ENCODE results near the gene PTPN18.
A peak's percentile ranks its signal among the peaks of the same experiment; 100 is the strongest.

The PTPN18 gene

DNA sequence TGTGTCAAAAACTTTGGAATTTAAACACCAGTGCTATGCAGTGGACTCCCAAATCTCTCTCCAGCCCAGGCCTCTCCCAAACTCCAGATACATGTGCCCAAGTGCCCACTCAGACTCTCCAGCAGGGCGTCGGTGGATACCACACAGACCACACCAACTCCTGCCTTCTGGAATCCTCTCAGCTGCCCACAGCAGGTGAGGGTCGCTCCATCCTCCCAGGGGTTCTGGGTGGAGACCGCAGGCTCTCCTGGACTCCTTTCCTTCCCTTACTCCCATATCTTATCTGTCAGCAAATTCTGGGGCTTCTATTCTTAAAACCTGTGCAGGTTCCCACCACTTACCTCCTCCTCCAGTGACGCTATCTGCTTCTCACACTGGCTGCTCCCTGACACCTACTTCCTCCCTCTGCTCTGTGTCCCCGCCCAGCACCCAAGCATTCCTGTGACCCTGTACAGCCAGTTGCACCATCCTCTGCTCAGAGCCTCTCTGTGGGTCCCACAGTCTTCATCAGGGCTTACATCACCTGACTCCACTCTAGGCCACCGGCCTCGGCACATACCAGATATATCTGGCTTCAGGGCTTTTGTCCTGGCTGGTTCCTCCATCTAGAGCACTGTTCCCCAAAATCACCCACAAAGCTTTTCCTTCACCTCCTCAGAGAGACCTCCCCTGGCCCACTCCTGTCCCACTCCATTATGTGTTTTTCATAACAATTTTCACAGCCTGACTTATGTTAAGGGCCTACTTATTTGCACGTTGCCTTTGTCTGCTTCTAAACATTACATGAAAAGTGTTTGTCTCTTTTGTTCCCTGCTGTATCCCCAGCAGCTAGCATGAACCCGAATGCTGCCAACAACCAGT lies 15.7 kb upstream of the PTPN18 start:
- no peak for DNase-seq

DNA sequence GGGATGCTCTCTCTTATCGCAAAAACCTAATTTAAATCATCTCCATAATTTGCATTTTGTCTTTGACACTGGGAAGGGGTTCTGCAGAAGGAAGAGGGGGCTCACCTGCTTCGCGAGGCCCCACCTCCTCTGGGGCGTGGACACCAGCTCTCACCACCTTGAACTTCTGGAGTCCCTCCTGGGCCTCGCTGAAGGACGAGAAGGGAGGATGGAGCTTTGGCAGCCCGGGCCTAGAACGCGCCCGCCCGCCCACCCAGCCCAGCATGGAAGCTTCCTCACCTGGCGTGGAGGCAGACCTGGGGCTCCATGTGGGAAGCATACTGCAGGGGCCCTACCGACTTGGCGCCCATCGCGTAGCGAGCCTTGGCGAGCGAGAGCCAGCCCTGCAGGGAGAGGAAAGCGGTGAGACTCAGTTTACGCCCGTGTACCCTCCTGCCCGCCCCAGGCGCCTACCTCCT lies 14.3 kb upstream of the PTPN18 start:
- peak in 1 of 2 experiments; percentile 25 for DNase-seq

DNA sequence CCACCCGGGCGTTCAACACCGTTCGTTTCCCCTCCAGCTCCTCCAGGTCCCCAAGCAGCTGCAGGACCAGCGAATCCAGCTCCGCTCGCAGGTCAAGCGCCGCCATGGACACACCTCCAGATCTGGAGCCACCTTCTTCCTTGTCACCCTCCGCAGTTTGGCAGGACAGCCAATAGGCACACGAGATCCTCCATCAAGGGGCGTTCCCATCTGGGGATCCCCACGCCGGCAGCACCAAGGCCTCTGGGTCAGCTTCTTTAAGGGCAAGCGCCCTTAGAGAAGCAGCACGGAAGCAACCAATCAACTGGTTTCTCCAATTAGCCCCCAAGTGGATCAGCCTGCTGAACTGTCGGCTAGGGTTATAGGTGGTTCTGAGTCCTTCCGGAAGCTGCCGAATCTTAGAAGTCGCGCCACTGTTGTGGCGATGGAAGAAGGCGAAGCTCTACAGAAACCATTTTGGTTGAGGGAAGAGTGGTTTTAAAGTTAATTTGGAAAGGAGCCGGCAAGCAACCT lies 13.8 kb upstream of the PTPN18 start:
- DNase-seq: peak; percentile 90 to 92

DNA sequence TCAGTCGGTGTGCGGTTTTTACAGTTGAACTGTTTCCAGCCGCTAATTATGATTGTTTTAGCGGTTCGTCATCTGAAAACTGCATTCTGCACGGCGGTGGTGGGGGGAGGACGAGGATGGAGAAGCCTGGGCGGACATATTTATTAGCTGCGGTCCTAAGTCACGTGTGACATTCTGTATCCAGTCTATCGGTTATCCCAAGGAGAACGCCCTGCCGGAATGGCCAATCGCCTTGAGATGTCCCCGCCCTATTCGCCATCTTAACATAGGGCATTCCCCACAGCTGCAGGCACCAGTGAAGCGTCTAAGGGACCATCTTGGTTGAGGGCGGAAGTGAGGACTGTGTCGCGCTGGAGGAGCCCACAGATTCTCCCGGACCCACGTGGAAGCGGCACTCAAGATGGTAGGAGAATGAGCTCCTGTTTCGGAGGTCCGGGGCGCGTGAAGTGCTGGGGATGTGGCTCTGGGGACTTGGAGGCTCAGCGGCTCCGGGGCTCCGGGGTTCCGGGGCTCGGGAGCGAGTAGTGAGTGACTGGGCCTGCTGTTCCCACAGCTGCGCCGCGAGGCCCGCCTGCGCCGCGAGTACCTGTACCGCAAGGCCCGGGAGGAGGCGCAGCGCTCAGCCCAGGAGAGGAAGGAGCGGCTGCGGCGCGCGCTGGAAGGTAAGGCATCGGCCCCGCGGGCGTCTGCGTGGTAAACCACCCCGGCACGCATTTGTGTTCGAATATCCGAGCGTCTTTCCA lies 13.2 kb upstream of the PTPN18 start, which contains the start of gene IMP4:
IMP4 (plus strand) TSS at position 365 of the 743 bp plus-strand sequence; CDS start at position 401, 36 bp downstream.
- DNase-seq: peak; percentile 98 to 99

DNA sequence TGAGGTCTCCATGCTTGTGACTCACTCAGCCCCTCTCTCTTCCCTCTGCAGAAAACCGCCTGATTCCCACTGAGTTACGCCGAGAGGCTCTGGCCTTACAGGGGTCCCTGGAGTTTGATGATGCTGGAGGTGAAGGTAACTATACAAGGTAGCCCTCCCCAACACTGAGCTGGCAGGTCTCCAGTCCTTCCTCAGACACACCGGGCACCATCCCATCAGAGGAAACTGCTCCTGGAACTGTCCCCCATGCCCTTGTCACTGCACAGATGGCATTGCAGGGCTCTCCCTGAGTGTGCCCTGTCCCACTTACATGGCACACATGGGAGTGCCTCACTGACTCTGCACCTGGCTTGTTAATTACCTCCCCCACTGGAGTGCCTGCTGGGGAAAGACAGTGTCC lies 11.3 kb upstream of the PTPN18 start:
- no peak for DNase-seq

DNA sequence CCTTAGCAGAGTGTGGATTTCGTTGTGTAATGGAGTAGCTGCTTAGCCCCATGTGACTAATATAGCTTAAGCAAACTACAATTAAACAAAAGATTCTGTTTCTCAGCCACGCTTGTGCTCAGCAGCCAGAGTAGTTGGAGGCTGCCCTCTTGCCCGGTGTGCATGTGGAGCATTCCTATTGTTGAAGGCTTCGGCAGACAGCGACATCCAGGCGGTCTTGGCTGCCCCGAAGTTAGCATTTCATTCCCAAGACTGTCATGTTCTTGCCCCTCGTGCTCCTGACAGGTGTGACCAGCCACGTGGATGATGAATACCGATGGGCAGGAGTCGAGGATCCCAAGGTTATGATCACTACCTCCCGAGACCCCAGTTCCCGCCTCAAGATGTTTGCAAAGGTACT lies 10.8 kb upstream of the PTPN18 start:
- DNase-seq: no peak

DNA sequence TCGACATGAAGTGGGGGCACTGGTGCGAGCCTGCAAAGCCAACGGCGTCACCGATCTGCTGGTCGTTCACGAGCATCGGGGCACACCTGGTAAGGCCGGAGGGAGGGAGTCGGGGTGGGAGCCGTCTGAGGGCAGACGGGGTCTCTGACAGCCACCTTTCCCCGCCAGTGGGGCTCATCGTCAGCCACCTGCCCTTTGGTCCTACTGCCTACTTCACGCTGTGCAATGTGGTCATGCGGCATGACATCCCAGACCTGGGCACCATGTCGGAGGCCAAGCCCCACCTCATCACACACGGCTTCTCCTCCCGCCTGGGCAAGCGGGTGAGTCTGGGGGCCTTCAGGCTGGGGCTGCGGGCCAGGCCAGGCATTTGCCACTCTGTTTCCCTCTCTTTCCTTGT lies 10.2 kb upstream of the PTPN18 start:
- DNase-seq: no peak

DNA sequence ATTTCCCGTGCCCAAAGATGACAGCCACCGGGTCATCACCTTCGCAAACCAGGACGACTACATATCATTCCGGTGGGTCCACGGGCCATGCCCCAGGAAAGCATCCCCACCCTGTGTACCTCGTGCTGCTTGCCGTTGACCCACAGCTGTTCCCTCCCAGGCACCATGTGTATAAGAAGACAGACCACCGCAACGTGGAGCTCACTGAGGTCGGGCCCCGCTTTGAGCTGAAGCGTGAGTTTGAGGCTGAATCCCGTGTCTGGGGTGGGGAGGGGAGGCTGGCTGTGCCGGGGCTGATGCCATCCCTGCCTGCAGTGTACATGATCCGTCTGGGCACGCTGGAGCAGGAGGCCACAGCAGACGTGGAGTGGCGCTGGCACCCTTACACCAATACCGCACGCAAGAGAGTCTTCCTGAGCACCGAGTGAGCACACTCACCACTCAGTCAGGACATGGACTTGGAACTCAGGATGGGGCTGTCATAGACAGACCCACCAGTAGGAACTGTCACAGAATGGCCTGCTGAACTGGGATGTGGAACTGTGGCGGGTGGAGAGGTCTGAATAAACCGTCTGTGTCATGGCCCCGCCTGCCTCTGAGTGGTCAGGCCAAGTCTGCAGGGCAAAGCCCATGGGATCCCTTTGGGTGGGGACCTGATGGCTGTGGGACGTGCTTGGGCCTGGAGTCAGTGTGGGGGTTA lies 9.7 kb upstream of the PTPN18 start:
- no peak for DNase-seq

DNA sequence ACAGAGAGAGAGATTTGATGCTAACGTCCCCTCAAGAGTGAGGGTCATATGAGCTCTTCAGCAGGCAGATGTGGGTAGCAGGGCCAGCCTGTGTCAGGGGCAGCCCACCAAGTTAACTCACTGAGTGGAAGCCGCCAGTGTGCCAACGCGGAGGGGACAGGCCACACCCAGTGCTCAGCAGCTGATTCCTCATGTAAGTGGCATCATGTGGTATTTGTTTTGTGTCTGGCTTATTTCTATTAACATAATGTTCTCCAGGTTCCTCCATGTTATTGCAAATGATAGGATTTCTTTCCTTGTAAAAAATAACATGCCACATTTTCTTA lies 9.2 kb upstream of the PTPN18 start:
- DNase-seq: no peak

DNA sequence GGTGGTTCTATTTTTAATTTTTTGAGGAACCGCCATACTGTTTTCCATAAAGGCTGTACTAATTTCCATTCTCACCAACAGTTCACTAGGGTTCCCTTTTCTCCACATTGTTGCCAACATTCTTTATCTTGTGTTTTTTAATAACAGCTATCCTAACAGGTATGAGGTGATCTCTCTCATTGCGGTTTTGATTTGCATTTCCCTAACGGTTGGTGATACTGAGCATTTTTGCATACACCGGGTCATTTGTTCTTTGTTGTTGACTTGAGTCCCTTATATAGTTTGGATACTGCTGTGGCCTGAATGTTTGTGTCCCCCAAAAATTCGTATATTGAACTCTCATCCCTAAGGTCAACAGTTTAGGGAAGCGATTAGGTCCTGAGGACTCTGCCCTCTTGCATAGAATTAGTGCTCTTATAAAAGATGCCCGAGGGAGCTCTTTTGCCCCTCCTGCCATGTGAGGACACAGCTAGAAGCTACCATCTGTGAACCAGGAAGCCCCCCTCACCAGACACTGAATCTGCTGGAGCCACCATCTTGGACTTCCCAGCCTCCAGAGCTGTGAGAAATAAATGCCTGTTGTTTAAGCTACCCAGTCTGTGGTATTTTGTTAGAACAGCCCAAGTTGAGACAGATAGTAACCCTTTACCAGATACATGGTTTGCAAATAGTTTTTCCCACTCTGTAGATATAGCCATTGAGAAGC lies 8.5 kb upstream of the PTPN18 start:
- no peak for DNase-seq

DNA sequence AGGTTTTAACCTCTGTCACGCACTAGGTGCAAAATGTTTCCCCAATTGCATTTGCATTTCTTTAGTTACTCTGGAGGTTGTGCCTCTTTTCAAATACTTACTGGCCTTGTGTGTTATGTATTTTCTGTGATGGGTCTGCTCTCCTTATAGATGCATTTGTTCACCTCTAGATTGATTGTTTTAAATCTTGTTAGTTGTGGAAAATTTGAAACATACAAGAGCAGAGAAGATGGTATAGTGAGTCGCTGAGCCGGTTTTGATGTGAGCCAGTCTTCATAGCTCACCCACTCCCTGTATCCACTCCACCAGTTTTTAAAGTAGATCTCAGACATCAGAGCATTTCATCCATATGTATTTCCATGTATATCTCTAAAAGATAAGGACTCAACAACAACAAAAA lies 6.7 kb upstream of the PTPN18 start:
- DNase-seq: no peak

DNA sequence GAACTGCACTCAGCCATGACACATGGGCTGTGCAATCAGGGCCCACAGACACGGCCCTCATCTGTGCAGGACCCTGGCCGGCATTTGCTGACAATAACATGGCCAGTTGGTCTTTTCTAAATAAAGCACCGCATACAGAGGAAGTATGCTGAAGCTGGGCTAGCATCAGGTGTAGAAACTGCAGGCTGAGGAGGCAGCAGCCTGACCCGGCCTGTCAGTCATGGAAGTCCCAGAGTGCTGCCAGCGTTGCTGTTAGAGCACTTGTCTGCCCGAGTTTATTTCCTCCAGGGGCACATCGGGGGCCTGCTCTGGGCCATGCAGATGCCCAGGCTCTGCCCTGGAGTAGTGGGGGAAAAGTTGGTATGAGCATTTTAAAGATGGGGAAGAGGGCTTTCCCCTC lies 4.1 kb upstream of the PTPN18 start:
- DNase-seq: no peak

DNA sequence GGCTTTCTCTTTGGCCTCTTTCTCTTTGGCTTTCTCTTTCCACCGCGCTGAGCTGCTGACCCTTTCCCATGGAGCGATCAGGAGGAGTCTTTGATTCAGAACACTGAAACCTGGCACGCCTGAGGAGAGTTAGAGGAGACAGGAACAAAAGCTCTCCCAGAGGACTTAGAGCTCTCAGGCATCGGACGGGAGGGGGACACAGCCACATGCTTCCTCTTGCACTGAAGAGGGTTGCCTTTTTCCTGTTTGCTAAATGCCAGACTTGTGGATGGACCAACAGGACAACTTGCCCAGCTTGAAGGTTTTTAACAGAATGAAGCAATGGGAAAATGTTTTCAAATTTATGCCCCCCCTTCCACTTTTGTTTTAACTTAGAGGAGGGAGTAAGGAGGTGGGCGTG lies 3.6 kb upstream of the PTPN18 start:
- no peak for DNase-seq

DNA sequence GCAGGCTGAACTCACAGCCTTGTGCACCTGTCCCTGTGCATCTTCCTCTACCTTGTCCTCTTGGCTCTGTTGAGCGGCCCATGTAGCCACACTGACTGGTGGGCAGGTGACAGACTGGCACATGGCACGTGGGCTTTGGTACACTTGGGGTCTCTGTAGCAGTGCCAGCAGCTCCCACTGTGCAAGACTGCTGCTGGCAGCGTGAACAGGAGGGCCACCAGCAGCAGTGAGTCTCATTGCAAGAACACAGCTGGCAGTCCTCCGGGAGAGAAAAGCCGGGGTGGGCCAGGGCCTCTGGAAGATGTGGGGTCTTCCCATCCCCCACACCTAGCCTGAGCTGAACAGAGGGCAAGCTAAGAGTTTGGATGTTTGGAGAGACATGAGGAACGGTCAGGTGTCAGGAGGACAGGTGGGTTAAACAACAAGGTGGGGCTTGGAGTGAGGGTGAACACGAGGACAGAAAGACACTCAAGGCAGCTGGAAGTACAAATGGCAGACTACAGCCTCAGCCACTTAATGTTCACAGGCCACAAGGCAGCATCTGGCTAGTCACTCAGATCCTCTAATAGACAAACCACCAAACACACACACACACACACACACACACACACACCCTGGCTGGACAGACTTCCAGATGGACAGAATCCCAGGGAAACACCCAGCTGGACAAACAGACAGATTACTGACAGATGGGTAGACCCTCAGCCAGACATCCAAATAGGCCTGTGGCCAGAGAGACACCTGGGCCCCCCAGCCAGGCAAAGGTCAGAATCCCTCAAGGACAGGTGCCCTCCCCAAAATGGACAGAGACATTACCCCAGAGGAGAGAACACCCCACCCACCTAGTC lies 2.3 kb upstream of the PTPN18 start:
- DNase-seq: no peak

DNA sequence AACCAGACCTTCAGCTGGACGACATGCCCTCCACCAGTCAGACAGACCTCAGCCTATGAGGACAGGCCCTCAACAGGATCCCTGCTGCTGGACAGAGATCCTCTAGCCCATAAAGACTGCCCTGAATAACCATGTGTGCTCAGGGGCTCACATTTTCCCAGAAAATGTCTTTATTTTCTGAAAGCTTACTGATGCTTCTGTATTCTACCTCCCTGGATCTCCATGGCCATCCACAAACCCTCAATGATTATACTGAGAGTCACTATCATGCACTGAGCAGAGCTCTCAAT lies 1.8 kb upstream of the PTPN18 start:
- DNase-seq: no peak

DNA sequence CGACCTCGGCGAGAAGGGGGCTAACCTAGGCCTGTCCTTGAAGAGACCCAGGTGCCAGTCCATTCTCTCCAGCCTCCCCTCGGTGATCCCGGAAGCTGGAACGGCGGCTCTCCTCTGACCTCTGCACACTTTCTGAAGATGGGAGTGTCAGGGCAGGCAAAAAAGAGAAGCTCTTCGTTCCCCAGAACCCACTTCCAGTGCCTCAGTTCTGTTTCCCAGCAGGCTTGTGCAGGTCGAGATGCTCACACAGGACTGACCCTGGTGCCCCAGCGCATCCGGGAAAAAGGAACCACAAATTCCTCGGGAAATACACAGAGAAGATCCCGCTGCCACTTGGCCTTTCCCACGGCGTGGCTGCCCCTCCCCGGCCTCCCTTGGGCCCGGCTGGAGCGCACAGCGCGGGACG lies 681 bp upstream of the PTPN18 start:
- DNase-seq: no peak

DNA sequence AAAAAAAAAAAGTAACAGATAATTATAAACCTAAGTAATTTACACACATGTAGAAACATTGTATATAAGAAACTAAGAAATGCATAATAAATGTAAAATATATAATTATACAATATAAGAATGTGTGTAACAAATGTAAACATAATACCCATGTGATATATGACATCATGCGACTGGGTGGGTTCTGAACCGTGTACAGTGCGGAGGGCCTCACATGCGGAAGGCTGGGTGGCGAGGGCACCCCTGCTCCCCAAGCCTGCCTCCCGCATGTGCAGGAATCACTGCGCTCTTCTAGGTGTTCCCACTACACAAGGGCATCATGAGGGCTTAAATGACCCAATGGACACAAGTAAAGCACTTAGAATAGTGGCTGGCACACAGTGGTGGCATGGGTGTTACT lies 2.0 kb downstream of the PTPN18 start:
- DNase-seq: no peak

DNA sequence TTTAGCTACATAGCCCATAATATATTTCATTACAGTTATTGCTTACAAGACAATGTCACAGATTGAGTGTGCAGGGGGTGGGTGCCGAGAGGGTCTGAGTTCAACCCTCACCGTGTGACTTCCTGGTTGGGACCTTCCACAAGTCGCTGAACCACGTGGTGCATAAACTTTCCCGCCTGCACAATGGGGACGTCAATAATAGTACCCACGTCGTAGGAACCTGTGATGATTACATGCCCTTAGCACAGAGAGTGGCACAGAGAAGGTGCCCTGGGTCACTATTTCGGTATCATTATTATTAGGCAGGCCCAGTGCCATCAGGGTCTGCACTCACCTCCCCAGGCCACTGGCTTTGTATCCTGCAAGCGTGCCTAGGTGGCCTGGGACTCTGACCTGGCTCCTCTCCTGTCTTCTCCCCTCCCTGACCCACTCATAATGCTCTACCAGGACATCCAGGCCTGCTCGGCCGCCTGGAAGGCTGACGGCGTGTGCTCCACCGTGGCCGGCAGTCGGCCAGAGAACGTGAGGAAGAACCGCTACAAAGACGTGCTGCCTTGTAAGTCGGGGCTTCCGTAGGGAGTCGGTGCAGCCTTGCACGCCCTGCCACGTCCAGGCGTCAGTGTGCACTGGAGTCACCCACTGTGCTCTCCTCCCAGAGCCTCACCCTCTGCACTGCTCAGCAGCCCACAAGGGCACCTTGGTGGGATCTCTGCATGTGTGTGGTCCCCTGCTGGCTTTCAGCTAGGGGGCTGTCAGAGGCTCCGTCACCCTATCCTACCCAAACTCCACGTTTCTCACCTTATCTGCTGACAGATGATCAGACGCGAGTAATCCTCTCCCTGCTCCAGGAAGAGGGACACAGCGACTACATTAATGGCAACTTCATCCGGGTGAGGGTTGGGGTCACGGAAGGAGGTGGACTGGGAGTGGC lies 2.8 kb downstream of the PTPN18 start:
- DNase-seq: no peak

DNA sequence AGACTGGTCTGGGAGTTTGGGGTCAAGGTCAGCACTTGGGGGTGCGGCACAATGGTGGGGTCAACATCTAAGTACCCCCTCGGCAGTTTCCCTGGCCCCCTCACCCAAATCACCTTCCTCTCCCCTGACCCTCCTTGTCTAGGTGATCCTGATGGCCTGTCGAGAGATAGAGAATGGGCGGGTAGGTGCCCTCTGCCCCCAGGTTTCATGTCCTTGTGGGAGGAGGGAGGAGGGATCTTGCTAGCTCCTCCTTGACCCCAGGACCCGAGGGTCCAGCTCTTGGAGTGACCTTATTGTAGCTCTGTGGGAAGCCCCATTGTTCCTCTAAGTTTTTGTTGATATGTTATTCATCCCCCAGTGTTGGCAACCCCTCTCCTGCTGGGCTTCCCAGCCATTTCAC lies 3.6 kb downstream of the PTPN18 start:
- no peak for DNase-seq

DNA sequence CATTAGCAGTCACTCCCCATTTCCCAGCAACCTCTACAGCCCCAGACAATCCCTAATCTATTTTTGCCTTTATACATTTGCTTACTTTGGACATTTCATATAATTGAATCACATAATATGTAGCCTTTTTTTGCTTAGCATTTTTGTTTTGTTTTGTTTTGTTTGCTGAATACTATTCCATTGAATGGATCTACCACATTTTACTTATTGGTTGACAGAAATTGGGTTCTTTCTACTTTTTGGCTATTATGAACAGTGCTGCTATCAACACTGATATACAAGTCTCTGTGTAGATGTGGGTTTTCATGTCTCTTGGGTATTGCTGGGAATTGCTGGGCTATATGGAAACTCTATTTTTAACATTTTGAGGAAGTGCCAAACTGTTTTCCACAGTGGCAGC lies 7.6 kb downstream of the PTPN18 start:
- DNase-seq: no peak

DNA sequence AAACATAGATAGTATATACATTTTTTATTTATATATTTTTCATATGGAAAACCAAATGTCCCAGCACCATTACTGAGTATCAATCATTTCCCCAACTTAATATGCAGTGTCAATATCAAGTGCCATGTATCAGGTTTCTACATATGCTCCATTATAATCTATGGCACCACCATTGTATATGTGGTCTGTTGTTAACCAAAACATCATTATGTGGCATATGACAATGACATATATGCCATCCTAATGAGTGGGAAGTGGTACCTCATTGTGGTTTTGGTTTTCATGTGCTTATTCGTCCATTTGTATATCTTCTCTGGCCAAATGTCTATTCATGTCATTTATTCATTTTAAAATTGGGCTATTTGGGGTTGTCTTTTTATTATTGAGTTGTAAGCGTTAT lies 9.2 kb downstream of the PTPN18 start:
- no peak for DNase-seq
